ENCODE measurements around the gene ARHGEF6. TPM values are rescaled to one million over a fixed set of nuclear protein-coding genes. Genes with fewer than 3 reads are reported as not detected.

Gene ARHGEF6
- total and polyA plus RNA-seq, 2 experiments from 2014 or later: 2.5 to 6.0 TPM

- TF ChIP-seq ZNF462 (CRISPR knock-in tag; IDR thresholded peaks at IDR 0.05): no peak
- no peak for TF ChIP-seq ZNF114 (CRISPR knock-in tag; IDR thresholded peaks at IDR 0.05)
- no peak for TF ChIP-seq REST (IDR thresholded peaks at IDR 0.05; ENCODE audit: unreplicated experiment)
- no peak for TF ChIP-seq JUNB (IDR thresholded peaks at IDR 0.05; ENCODE audit: unreplicated experiment)
- no peak for TF ChIP-seq CREB1 (CRISPR knock-in tag; IDR thresholded peaks at IDR 0.05; ENCODE audit: low read depth)
These were observed 163.6 kb downstream of the ARHGEF6 start (continued) for GRCh38 chrX:136616987-136617685.

Small RNA genes lying within 50 kb of the gene (small RNA-seq; reads per million reads assigned to genes)
- gene RF00019 (ENCODE audit: low replicate concordance): not detected
- gene RNU6-972P (ENCODE audit: low replicate concordance): not detected

Other genes with a start within 250 kb of the ARHGEF6 start
- not detected in 2 replicates for gene VGLL1, start 248.7 kb downstream of the ARHGEF6 start, total RNA-seq (2014; rRNA removed; shearing (Covaris generic))
- gene VGLL1, start 248.7 kb downstream of the ARHGEF6 start, polyA plus RNA-seq (2016; fragmentation: Nextera tagmentation; extraction: Ambion mirVana): not detected in 2 replicates
- not detected in 2 replicates for gene CD40LG, start 132.8 kb downstream of the ARHGEF6 start, total RNA-seq (2014; rRNA removed; shearing (Covaris generic))
- not detected in 2 replicates for gene CD40LG, start 132.8 kb downstream of the ARHGEF6 start, polyA plus RNA-seq (2016; fragmentation: Nextera tagmentation; extraction: Ambion mirVana)
- 601 and 620 TPM in 2 replicates for gene RBMX, start 99.8 kb upstream of the ARHGEF6 start, total RNA-seq (2014; rRNA removed; shearing (Covaris generic))
- 307 and 337 TPM in 2 replicates for gene RBMX, start 99.8 kb upstream of the ARHGEF6 start, polyA plus RNA-seq (2016; fragmentation: Nextera tagmentation; extraction: Ambion mirVana)

Measured in GM23338 (cell line).